Glutamatergic neuron (in vitro differentiated cells): ENCODE results near the gene N4BP3. TPM values are rescaled to one million over a fixed set of nuclear protein-coding genes. Genes with fewer than 3 reads are reported as not detected.

Experiments
- DNase-seq: peaks from one replicate; pipeline ENCODE4 v3.0.0; 2022
- H3K27ac Mint-ChIP-seq: one replicate; pipeline ENCODE4 v1.8.0; 2020; ENCODE audit warnings: mild to moderate bottlenecking, mixed read lengths, inconsistent platforms; ENCODE audit not compliant: unreplicated experiment
- H3K27me3 Mint-ChIP-seq: one replicate; pipeline ENCODE4 v1.8.0; 2020; ENCODE audit warnings: mild to moderate bottlenecking, moderate library complexity, mixed read lengths, inconsistent platforms; ENCODE audit not compliant: unreplicated experiment
- H3K36me3 Mint-ChIP-seq: one replicate; pipeline ENCODE4 v1.8.0; 2020; ENCODE audit warnings: mild to moderate bottlenecking, mixed read lengths, inconsistent platforms; ENCODE audit not compliant: unreplicated experiment
- H3K4me1 Mint-ChIP-seq: one replicate; pipeline ENCODE4 v1.8.0; 2020; ENCODE audit warnings: mild to moderate bottlenecking, low read depth, mixed read lengths, inconsistent platforms; ENCODE audit not compliant: unreplicated experiment
- H3K4me3 Mint-ChIP-seq: one replicate; pipeline ENCODE4 v1.8.0; 2020; ENCODE audit warnings: mild to moderate bottlenecking, mixed read lengths, inconsistent platforms; ENCODE audit not compliant: unreplicated experiment
- H3K9me3 Mint-ChIP-seq: one replicate; pipeline ENCODE4 v1.8.0; 2020; ENCODE audit warnings: mild to moderate bottlenecking, moderate library complexity, mixed read lengths, inconsistent platforms; ENCODE audit not compliant: unreplicated experiment
- CTCF ChIP-seq: fragments of 200-600 bp; sonication (generic); IDR thresholded peaks from one replicate; pipeline ENCODE4 v1.5.0; 2021; ENCODE audit not compliant: partially characterized antibody, unreplicated experiment
- total RNA-seq: library from RNA; stranded (reverse); fragmentation: NEBNext Ultra II Directional; extraction: Animal tissue kit (Norgen Biotek cat#: 25700); gene quantifications from one replicate; pipeline ENCODE4 v1.2.1, GENCODE V29; 2021; ENCODE audit not compliant: unreplicated experiment

N4BP3 gene
- total RNA-seq, 1 donor from 2014 or later = 2.2 TPM

GRCh38 chr5:178116143-178116885 lies 3.0 kb downstream of the N4BP3 start:
- H3K4me1 Mint-ChIP-seq = peaks cover 7% of the 10 kb centered on the region
- H3K27ac Mint-ChIP-seq = no peak overlapping the region
- H3K9me3 Mint-ChIP-seq = peaks cover 11% of the 10 kb centered on the region
- no peak overlapping the region for H3K4me3 Mint-ChIP-seq
- no peak for DNase-seq
- H3K27me3 Mint-ChIP-seq = peaks cover 15% of the 10 kb centered on the region
- H3K36me3 Mint-ChIP-seq = no peaks in the 10 kb centered on the region
- no peak for TF ChIP-seq CTCF

GRCh38 chr5:178117923-178118701 lies 4.8 kb downstream of the N4BP3 start:
- no peak overlapping the region for H3K27ac Mint-ChIP-seq
- no peak overlapping the region for H3K4me3 Mint-ChIP-seq
- peaks cover 7% of the 10 kb centered on the region for H3K27me3 Mint-ChIP-seq
- no peaks in the 10 kb centered on the region for H3K36me3 Mint-ChIP-seq
- peaks cover 4% of the 10 kb centered on the region for H3K9me3 Mint-ChIP-seq
- H3K4me1 Mint-ChIP-seq = peaks cover 7% of the 10 kb centered on the region
- no peak for DNase-seq
- no peak for TF ChIP-seq CTCF

- no peaks in the 10 kb centered on the region for H3K36me3 Mint-ChIP-seq
- H3K27ac Mint-ChIP-seq = no peak overlapping the region
- no peak for DNase-seq
- no peak for TF ChIP-seq CTCF
- H3K9me3 Mint-ChIP-seq = peaks cover 4% of the 10 kb centered on the region
- H3K27me3 Mint-ChIP-seq = peaks cover 6% of the 10 kb centered on the region
- no peak overlapping the region for H3K4me3 Mint-ChIP-seq
- peaks cover 3% of the 10 kb centered on the region for H3K4me1 Mint-ChIP-seq
Observed at GRCh38 chr5:178119915-178120606, 6.7 kb downstream of the N4BP3 start.

- Mint-ChIP-seq H3K27ac (no peak overlapping the region), H3K4me3 (no peak overlapping the region), H3K27me3 (peaks cover 2% of the 10 kb centered on the region), H3K36me3 (no peaks in the 10 kb centered on the region), H3K4me1 (peaks cover 3% of the 10 kb centered on the region), H3K9me3 (peaks cover 4% of the 10 kb centered on the region)
- peak; percentile 76 for DNase-seq
- peak; percentile 66 for TF ChIP-seq CTCF
Observed at GRCh38 chr5:178120607-178121357, 7.5 kb downstream of the N4BP3 start.
